Esophagus muscularis mucosa (tissue), 4 donors: Measurements from ENCODE around the gene PPTC7.

Source experiments
- CTCF ChIP-seq, 3 experiments: fragments of 200-600 bp in 2 of 3; fragments of 450-650 bp in 1 of 3; sonication (generic) in 2 of 3; IDR thresholded peaks; one replicate each; pipeline ENCODE4 v1.5.1; 2017 to 2019; ENCODE audit warnings: antibody characterized with exemption in 3 of 3, mild to moderate bottlenecking in 2 of 3, moderate library complexity in 1 of 3
- EP300 ChIP-seq: sonication (generic); formaldehyde crosslinking; IDR thresholded peaks from one replicate; pipeline ENCODE4 v1.6.1; 2017; ENCODE audit warnings: antibody characterized with exemption
- POLR2A ChIP-seq: fragments of 450-650 bp; IDR thresholded peaks from one replicate; pipeline ENCODE4 v1.6.1; 2017; ENCODE audit warnings: antibody characterized with exemption, moderate library complexity, mild to moderate bottlenecking, low read depth
- POLR2AphosphoS5 ChIP-seq, 2 donors: sonication (generic); formaldehyde crosslinking; IDR thresholded peaks; one replicate each; pipeline ENCODE4 v1.6.1; 2017; ENCODE audit warnings: antibody characterized with exemption in 2 of 2

GRCh38 chr12:110530511-110530910 lies 52.6 kb downstream of the PPTC7 start:
- TF ChIP-seq CTCF (IDR thresholded peaks at IDR 0.05) (no peak), POLR2A (no peak), POLR2AphosphoS5 (IDR thresholded peaks at IDR 0.05) (no peak), EP300 (no peak)
